KOPT-K1 (cell line): ENCODE results near the gene ZNF431.
"Not testable (repeated sequence)": the region's sequence is repeated elsewhere in the genome, so short reads cannot be mapped to it uniquely, and the experiment has no call there.

ENCODE experiments used
- H3K27ac ChIP-seq: fragments of 200-600 bp; sonication (generic); 2 replicates; pipeline ENCODE4 v1.5.1; 2016; ENCODE audit warnings: antibody characterized with exemption, mild to moderate bottlenecking, low read depth, low read length; ENCODE audit not compliant: poor library complexity, severe bottlenecking
- H3K36me3 ChIP-seq: fragments of 200-600 bp; sonication (generic); 2 replicates; pipeline ENCODE4 v1.5.1; 2017; ENCODE audit warnings: antibody characterized with exemption, mild to moderate bottlenecking, low read length, moderate library complexity; ENCODE audit not compliant: insufficient read depth
- H3K9me3 ChIP-seq: fragments of 200-600 bp; sonication (generic); 2 replicates; pipeline ENCODE4 v1.5.1; 2017; ENCODE audit warnings: antibody characterized with exemption, low read length, mild to moderate bottlenecking; ENCODE audit not compliant: insufficient read depth, poor library complexity, severe bottlenecking

ZNF431 gene

GRCh38 chr19:21210037-21210621, 68.3 kb downstream of the ZNF431 start:
- H3K27ac ChIP-seq, result no peak overlapping the region
- peaks cover 23% of the 10 kb centered on the region for H3K9me3 ChIP-seq

GRCh38 chr19:21221693-21222092, 79.9 kb downstream of the ZNF431 start:
- Histone ChIP-seq H3K9me3 (no peaks in the 10 kb centered on the region), H3K27ac (no peak overlapping the region)

More at GRCh38 chr19:21210037-21210621, 68.3 kb downstream of the ZNF431 start:
- H3K36me3 ChIP-seq, result no peaks in the 10 kb centered on the region

GRCh38 chr19:21229938-21230337, 88.1 kb downstream of the ZNF431 start:
- H3K36me3 ChIP-seq, H3K27ac ChIP-seq: not testable (repeated sequence)
- peaks cover 45% of the 10 kb centered on the region for H3K9me3 ChIP-seq

More at GRCh38 chr19:21221693-21222092, 79.9 kb downstream of the ZNF431 start:
- H3K36me3 ChIP-seq, result no peaks in the 10 kb centered on the region

GRCh38 chr19:21233691-21234090, 91.9 kb downstream of the ZNF431 start:
- Histone ChIP-seq H3K27ac (no peak overlapping the region), H3K36me3 (no peaks in the 10 kb centered on the region), H3K9me3 (peaks cover 42% of the 10 kb centered on the region)

GRCh38 chr19:21236751-21237150, 94.9 kb downstream of the ZNF431 start:
- peaks cover 13% of the 10 kb centered on the region for H3K9me3 ChIP-seq
- H3K36me3 ChIP-seq, H3K27ac ChIP-seq: not testable (repeated sequence)

- H3K27ac ChIP-seq, result no peak overlapping the region
Observed at GRCh38 chr19:21238670-21239069, 96.8 kb downstream of the ZNF431 start.

More at GRCh38 chr19:21238670-21239069, 96.8 kb downstream of the ZNF431 start:
- H3K36me3 ChIP-seq, result no peaks in the 10 kb centered on the region
- H3K9me3 ChIP-seq, result peaks cover 13% of the 10 kb centered on the region
